Astrocyte (in vitro differentiated cells and primary cell): Measurements from ENCODE around the gene PTPN1. TPM values are rescaled to one million over a fixed set of nuclear protein-coding genes. Genes with fewer than 3 reads are reported as not detected.
A peak's percentile ranks its signal among the peaks of the same experiment; 100 is the strongest.

ENCODE experiments used
- DNase-seq: peaks from one replicate; pipeline ENCODE4 v3.0.0-alpha.2; 2010; ENCODE audit warnings: low read depth
- FAIRE-seq: peaks from 2 replicates; lab custom pipeline; 2011; peaks lifted over from hg19 to GRCh38; lab: Jason Lieb, UNC
- H2AFZ ChIP-seq: 2 replicates; pipeline ENCODE4 v1.6.0; 2012; ENCODE audit warnings: low read depth, low read length, inconsistent platforms
- H3K27ac ChIP-seq: 2 replicates; pipeline ENCODE4 v1.5.1; 2011; ENCODE audit warnings: low read depth, low read length, inconsistent platforms
- H3K27me3 ChIP-seq: 2 replicates; pipeline ENCODE4 v1.6.0; 2011; ENCODE audit warnings: low read length, inconsistent platforms; ENCODE audit not compliant: insufficient read depth
- H3K36me3 ChIP-seq: 2 replicates; pipeline ENCODE4 v1.5.1; 2011; ENCODE audit warnings: low read length, inconsistent platforms; ENCODE audit not compliant: insufficient read depth
- H3K4me1 ChIP-seq: 2 replicates; pipeline ENCODE4 v1.5.1; 2011; ENCODE audit warnings: low read length, inconsistent platforms; ENCODE audit not compliant: insufficient read depth
- H3K4me2 ChIP-seq: 2 replicates; pipeline ENCODE4 v1.6.0; 2012; ENCODE audit warnings: low read length, inconsistent platforms
- H3K4me3 ChIP-seq: 2 replicates; pipeline ENCODE4 v1.5.1; 2011; ENCODE audit warnings: low read depth, mild to moderate bottlenecking, low read length, inconsistent platforms; ENCODE audit not compliant: insufficient read depth
- H3K79me2 ChIP-seq: 2 replicates; pipeline ENCODE4 v1.6.0; 2012; ENCODE audit warnings: mild to moderate bottlenecking, low read length, inconsistent platforms; ENCODE audit not compliant: insufficient read depth
- H3K9ac ChIP-seq: 2 replicates; pipeline ENCODE4 v1.6.0; 2012; ENCODE audit warnings: mild to moderate bottlenecking, low read length, inconsistent platforms
- H3K9me3 ChIP-seq: 2 replicates; pipeline ENCODE4 v1.5.1; 2012; ENCODE audit warnings: low read depth, mild to moderate bottlenecking, low read length, inconsistent platforms; ENCODE audit not compliant: insufficient read depth
- H4K20me1 ChIP-seq: 2 replicates; pipeline ENCODE4 v1.6.0; 2012; ENCODE audit warnings: low read length, inconsistent platforms; ENCODE audit not compliant: insufficient read depth
- H3K27ac Mint-ChIP-seq: one replicate; pipeline ENCODE4 v1.8.0; 2021; ENCODE audit warnings: mild to moderate bottlenecking, mixed read lengths; ENCODE audit not compliant: unreplicated experiment
- H3K27me3 Mint-ChIP-seq: one replicate; pipeline ENCODE4 v1.8.0; 2021; ENCODE audit warnings: low read depth, mixed read lengths; ENCODE audit not compliant: unreplicated experiment
- H3K36me3 Mint-ChIP-seq: one replicate; pipeline ENCODE4 v1.8.0; 2021; ENCODE audit warnings: low read depth, mixed read lengths; ENCODE audit not compliant: unreplicated experiment
- H3K4me1 Mint-ChIP-seq: one replicate; pipeline ENCODE4 v1.8.0; 2021; ENCODE audit warnings: low read depth, mixed read lengths; ENCODE audit not compliant: unreplicated experiment
- H3K4me3 Mint-ChIP-seq: one replicate; pipeline ENCODE4 v1.8.0; 2021; ENCODE audit warnings: mild to moderate bottlenecking, moderate library complexity, mixed read lengths; ENCODE audit not compliant: unreplicated experiment
- H3K9me3 Mint-ChIP-seq: one replicate; pipeline ENCODE4 v1.8.0; 2021; ENCODE audit warnings: mild to moderate bottlenecking, mixed read lengths; ENCODE audit not compliant: unreplicated experiment
- EZH2 ChIP-seq: IDR thresholded peaks from 2 replicates; pipeline ENCODE4 v1.6.1; 2012; ENCODE audit warnings: mild to moderate bottlenecking, low read length, inconsistent platforms; ENCODE audit not compliant: insufficient read depth
- total RNA-seq: library from RNA; stranded (reverse); gene quantifications from 2 replicates; pipeline ENCODE4 v1.2.1, GENCODE V29; 2021
- TF ChIP-seq, protein P1 (sequence below): IDR thresholded peaks from 2 replicates; pipeline ENCODE4 v1.5.1; 2011; ENCODE audit warnings: low read depth, mild to moderate bottlenecking, inconsistent platforms, low read length, moderate library complexity; ENCODE audit not compliant: insufficient read depth

PTPN1 gene
- total RNA-seq, 1 donor from 2014 or later: 64.9 TPM

DNA sequence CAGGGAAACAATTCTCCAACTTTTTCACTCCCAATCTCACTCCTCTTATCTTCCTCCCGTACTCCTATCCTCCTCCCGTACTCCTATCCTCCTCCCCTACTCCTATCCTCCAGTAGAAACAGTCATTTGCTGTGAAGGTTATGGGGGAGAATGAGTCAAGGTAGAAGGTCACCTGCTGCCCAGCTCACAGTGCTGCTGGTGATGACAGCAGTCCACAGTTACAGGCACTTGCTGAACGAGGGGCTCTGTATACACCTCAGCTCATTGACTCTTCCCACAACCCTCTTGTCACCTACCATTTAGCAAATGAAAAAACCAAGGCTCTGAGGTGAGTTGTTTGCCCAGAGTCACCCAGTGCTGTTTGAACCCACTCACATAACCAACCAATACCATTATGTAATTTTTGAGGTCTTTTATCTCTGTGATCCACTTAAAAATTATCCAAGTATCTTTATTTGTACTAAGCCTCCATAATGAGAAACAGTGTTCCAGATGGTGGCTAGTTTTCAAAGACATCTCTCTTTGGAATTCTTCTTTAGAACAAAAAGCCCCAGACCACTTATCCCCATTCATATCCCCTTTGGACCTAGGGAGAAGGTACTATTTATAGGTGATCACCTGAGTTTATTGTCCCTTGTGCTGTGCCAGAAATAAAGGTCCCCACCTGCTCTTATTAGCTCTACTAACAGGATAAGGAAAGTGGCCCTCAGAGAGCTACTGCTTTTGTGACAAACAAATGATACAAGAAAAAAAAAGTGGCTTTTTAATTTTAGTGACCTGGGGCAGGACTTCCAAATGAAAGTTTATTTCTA is 53.2 kb downstream of the PTPN1 start:
- H3K4me1 Mint-ChIP-seq: peaks cover 59% of the 10 kb centered on the region
- peak overlapping the region; percentile 47 for H3K27ac Mint-ChIP-seq
- Histone ChIP-seq H4K20me1 (peaks cover 28% of the 10 kb centered on the region), H3K27ac (no peak overlapping the region), H3K36me3 (peaks cover 24% of the 10 kb centered on the region), H3K4me1 (peaks cover 27% of the 10 kb centered on the region), H3K79me2 (peaks cover 82% of the 10 kb centered on the region), H2AFZ (no peak overlapping the region), H3K9ac (no peak overlapping the region), H3K4me3 (no peak overlapping the region), H3K4me2 (no peak overlapping the region), H3K9me3 (no peaks in the 10 kb centered on the region), H3K27me3 (no peaks in the 10 kb centered on the region)
- TF ChIP-seq EZH2: no peak
- TF ChIP-seq, protein P1, sequence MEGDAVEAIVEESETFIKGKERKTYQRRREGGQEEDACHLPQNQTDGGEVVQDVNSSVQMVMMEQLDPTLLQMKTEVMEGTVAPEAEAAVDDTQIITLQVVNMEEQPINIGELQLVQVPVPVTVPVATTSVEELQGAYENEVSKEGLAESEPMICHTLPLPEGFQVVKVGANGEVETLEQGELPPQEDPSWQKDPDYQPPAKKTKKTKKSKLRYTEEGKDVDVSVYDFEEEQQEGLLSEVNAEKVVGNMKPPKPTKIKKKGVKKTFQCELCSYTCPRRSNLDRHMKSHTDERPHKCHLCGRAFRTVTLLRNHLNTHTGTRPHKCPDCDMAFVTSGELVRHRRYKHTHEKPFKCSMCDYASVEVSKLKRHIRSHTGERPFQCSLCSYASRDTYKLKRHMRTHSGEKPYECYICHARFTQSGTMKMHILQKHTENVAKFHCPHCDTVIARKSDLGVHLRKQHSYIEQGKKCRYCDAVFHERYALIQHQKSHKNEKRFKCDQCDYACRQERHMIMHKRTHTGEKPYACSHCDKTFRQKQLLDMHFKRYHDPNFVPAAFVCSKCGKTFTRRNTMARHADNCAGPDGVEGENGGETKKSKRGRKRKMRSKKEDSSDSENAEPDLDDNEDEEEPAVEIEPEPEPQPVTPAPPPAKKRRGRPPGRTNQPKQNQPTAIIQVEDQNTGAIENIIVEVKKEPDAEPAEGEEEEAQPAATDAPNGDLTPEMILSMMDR: no peak
- no peaks in the 10 kb centered on the region for H3K9me3 Mint-ChIP-seq
- H3K36me3 Mint-ChIP-seq: peaks cover 30% of the 10 kb centered on the region
- FAIRE-seq (no peak), DNase-seq (no peak)
- H3K27me3 Mint-ChIP-seq: no peaks in the 10 kb centered on the region
- H3K4me3 Mint-ChIP-seq: no peak overlapping the region

DNA sequence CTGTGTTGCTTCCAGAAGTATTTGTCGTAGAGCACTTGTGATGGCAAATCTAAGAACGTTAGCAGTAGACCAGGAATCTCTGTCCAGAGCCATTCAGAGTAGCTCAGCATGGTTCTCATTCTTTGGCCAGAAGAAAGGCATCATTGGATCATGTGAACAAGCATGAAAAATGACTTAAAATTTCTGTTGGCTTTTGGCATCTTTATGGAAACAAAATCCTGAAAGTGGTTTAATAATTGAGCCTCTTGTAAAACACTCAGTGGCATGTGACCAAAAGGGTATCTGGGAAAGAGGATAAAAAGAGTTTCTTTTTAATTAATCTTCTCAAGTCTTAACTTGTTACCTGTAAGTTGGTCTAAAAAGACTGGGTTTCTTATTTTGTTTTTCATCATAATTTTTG is 55.2 kb downstream of the PTPN1 start:
- FAIRE-seq (no peak), DNase-seq (no peak)
- Mint-ChIP-seq H3K9me3 (no peaks in the 10 kb centered on the region), H3K36me3 (peaks cover 38% of the 10 kb centered on the region), H3K4me3 (no peak overlapping the region), H3K4me1 (peaks cover 54% of the 10 kb centered on the region), H3K27me3 (no peaks in the 10 kb centered on the region), H3K27ac (no peak overlapping the region)
- Histone ChIP-seq H3K27me3 (no peaks in the 10 kb centered on the region), H3K27ac (no peak overlapping the region), H3K9me3 (no peaks in the 10 kb centered on the region), H3K36me3 (peaks cover 33% of the 10 kb centered on the region), H3K4me3 (no peak overlapping the region), H3K79me2 (peaks cover 77% of the 10 kb centered on the region), H3K4me2 (no peak overlapping the region), H2AFZ (no peak overlapping the region), H3K4me1 (peaks cover 27% of the 10 kb centered on the region), H3K9ac (no peak overlapping the region), H4K20me1 (peaks cover 37% of the 10 kb centered on the region)
- TF ChIP-seq EZH2: no peak
- TF ChIP-seq, protein P1: no peak

DNA sequence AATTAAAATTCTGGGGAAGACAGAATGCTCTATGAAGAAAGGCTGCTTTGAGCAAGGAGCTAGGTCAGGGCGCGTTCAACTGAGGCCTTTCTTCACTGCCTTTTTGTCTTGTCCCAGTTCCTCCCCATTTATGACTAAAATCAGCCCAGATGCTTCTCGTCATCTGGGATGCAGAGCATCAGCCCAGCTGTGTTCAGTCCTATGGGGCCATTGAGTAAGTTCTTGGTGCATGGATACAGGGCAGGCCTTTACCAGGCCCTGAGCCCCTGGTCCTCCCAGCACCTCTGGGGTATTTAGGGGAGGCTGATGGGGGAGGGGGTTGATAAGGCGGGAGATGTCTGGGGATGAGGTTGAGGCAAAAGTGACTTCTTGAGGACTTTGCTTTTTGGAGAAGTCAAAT is 55.7 kb downstream of the PTPN1 start:
- H3K9ac ChIP-seq: no peak overlapping the region
- H3K4me3 ChIP-seq: no peak overlapping the region
- peaks cover 77% of the 10 kb centered on the region for H3K79me2 ChIP-seq
- Mint-ChIP-seq H3K27me3 (no peaks in the 10 kb centered on the region), H3K36me3 (peaks cover 38% of the 10 kb centered on the region), H3K27ac (no peak overlapping the region), H3K4me3 (no peak overlapping the region), H3K4me1 (peaks cover 56% of the 10 kb centered on the region), H3K9me3 (no peaks in the 10 kb centered on the region)
- FAIRE-seq: no peak
- peaks cover 33% of the 10 kb centered on the region for H3K36me3 ChIP-seq
- no peak for DNase-seq
- TF ChIP-seq EZH2: no peak
- TF ChIP-seq, protein P1: no peak
- H3K4me2 ChIP-seq: no peak overlapping the region
- H4K20me1 ChIP-seq: peaks cover 42% of the 10 kb centered on the region
- no peak overlapping the region for H3K27ac ChIP-seq
- H3K27me3 ChIP-seq: no peaks in the 10 kb centered on the region
- H3K9me3 ChIP-seq: no peaks in the 10 kb centered on the region
- no peak overlapping the region for H2AFZ ChIP-seq
- peaks cover 27% of the 10 kb centered on the region for H3K4me1 ChIP-seq
